Measurements from ENCODE around the gene CFAP298.

Gene CFAP298

DNA sequence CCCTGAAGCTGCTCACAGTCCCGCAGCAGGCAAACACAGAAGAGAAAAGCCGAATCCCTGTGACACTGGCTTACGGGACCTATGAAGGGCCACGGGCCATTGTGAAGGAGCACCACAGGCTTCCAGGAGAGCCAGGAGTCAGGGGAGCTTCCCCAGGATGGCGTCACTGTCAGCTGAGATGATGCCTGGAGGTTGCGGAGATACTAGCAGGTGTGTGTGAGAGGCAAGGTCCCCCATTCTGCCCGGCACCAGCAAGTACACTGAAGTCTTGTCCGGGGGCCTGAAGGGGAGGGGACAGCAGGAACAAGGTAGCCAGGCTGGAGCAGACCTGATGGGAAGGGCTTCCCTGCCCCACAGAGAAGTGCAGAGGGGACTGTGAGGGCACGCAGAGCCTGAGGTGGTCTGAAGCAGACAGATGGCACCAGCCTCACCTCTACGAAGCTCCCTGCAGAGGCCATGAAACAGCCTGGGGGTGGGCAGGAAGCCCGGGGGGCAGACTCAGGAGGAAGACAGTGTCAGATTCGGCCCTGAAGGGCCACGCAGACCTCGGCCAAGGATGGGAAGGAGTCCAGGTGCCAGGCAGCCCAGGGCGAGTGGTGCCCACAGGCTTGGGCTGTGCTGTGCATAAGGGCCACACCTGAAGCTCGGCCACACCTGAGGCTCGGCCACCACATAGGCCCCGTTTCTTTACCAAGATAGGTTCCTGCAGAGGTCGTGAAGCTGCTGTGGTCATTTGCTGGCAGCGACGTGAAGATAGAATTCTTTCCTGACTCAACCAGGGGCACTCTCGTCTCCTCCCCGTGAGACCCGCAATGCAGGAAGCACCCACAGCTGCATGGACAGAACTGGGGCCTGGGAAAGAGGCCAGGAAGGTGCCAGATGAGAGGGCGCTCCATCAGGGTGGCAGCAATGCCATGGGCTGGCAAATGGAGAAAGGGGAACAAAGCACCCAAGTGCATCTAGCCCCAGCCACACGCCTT lies 36.9 kb downstream of the CFAP298 start:
- H3K4me3 ChIP-seq (ENCODE audit: low read length), result no peak overlapping the region
- TF ChIP-seq, protein P1, sequence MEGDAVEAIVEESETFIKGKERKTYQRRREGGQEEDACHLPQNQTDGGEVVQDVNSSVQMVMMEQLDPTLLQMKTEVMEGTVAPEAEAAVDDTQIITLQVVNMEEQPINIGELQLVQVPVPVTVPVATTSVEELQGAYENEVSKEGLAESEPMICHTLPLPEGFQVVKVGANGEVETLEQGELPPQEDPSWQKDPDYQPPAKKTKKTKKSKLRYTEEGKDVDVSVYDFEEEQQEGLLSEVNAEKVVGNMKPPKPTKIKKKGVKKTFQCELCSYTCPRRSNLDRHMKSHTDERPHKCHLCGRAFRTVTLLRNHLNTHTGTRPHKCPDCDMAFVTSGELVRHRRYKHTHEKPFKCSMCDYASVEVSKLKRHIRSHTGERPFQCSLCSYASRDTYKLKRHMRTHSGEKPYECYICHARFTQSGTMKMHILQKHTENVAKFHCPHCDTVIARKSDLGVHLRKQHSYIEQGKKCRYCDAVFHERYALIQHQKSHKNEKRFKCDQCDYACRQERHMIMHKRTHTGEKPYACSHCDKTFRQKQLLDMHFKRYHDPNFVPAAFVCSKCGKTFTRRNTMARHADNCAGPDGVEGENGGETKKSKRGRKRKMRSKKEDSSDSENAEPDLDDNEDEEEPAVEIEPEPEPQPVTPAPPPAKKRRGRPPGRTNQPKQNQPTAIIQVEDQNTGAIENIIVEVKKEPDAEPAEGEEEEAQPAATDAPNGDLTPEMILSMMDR (conservative IDR thresholded peaks at IDR 0.05; ENCODE audit: low read length), result no peak
- DNase-seq (ENCODE audit: low read depth), result no peak

DNA sequence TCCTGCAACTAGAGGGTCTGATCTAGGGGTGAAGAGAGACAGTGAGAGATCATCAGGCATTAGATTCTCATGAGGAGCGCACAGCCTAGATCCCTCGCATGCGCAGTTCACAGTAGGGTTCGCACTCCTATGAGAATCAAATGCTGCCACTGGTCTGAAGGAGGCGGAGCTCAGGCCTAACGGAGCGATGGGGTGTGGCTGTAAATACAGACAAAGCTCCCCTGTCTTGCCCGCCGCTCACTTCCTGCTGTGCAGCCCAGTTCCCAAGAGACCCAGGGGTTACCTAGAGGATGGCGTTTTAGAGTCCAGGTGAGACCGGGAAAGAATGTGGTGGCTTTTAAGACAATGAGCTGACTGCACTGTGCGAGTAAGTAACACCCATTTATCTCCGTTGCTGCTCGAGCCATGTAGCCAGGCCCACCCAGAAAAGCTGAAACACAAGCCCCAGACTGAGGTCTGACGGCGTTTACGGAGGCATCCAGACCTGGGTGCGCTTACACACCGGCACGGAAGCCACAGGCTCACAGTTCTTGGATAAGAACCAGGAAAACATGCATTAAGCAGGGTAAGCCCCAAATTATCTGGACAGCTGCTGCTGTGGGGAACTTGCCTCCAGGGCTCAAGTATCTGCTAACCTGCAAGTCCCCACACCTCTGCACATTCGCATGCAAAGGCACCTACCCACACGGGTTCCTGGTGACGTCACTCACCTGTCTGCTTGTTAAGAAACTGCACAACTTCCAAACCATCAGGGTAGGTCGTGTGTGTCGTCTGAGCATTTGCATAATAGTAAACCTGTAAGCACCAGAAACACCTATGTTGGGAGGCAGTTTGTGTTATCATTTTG lies 39.4 kb downstream of the CFAP298 start:
- DNase-seq (ENCODE audit: low read depth), result no peak
- TF ChIP-seq, protein P1 (conservative IDR thresholded peaks at IDR 0.05; ENCODE audit: low read length), result no peak
- H3K4me3 ChIP-seq (ENCODE audit: low read length), result no peak overlapping the region

DNA sequence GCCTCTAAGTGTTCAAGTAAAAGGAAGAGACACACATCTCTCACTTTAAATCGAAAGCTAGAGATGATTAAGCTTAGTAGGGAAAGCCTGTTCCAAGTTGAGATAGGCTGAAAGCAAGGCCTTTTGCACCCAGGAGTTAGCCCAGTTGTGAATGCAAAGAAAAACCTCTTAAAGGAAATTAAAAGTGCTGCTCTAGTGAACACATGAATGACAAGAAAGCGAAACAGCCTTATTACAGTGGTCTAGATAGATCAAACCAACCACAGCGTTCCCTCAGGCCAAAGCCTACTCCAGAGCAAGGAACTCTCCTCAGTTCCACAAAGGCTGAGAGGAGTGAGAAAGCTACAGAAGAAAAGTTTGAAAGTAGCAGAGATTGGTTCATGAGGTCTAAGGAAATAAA lies 41.7 kb downstream of the CFAP298 start:
- no peak for DNase-seq (ENCODE audit: low read depth)
- H3K4me3 ChIP-seq (ENCODE audit: low read length), result no peak overlapping the region
- TF ChIP-seq, protein P1 (conservative IDR thresholded peaks at IDR 0.05; ENCODE audit: low read length), result no peak

DNA sequence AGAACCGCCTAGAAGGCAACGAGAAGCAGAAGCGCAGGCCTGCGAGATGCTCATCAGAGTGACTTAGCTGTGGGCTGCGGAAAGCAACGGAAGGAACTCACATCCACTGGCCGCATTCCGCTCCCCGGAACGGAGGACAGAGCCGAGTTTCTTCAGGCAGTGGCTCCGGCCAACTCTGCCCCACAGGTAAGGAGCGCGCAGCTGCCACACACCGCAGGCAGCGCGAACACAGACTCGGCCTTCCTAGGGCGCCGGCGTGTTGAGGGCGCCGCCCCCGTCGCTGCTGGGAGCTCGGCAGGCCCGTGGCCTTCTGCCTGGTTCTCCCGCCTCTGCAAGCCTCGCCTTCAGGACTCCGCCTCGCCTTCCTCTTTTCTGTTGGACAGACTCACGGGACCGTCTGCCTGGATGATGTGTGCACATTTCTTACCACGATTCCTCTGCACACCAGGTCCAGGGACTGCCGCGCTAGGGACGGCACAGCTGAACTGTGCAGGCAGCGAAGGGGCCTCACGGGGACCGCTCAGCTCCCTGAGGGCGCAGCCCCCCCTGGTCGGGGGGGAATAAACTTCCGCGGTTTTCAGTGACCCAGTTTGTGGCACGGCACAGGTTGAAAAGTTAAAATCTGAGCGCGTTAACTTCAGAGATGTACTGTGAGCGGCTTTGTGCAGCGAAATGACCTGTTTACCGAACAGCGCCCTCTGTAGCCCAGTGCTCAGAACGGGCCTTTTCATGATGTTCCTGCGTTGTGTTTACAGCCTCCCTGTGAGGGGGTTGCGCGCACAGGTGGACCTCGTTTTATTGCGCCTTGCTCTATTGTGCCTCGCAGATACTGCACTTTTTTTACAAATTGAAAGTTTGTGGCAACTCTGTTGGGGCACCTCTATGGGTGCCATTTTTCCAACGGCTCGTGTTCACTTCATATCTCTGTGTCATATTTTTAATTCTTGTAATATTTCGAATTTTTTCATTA lies 42.6 kb downstream of the CFAP298 start:
- TF ChIP-seq, protein P1 (conservative IDR thresholded peaks at IDR 0.05; ENCODE audit: low read length), result peak; percentile 88
- DNase-seq (ENCODE audit: low read depth), result peak; percentile 67

DNA sequence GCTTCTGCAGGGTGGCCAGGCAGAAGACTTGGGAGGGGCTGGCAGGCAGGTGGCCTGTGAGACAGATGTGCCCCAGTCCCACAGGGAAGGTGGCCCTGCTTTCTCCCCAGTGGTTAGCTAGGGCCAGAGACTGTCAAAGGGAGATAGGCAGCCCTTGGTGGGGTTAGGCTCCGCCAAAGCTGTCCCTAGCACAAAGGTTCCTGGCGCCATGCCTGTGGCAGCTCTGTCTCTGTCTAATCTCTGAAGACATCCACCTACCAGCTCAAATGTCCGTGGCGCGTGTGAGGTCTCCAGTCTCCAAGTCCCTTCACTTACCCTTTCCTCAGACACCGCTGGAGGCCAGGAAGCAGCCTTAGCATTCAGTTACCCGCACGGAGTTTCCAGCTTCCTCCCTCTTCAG lies 44.6 kb downstream of the CFAP298 start:
- no peak for DNase-seq (ENCODE audit: low read depth)
- H3K4me3 ChIP-seq (ENCODE audit: low read length), result no peak overlapping the region
- TF ChIP-seq, protein P1 (conservative IDR thresholded peaks at IDR 0.05; ENCODE audit: low read length), result no peak

More for the DNA sequence above, 42.6 kb downstream of the CFAP298 start:
- H3K4me3 ChIP-seq (ENCODE audit: low read length), result peak overlapping the region; percentile 70

DNA sequence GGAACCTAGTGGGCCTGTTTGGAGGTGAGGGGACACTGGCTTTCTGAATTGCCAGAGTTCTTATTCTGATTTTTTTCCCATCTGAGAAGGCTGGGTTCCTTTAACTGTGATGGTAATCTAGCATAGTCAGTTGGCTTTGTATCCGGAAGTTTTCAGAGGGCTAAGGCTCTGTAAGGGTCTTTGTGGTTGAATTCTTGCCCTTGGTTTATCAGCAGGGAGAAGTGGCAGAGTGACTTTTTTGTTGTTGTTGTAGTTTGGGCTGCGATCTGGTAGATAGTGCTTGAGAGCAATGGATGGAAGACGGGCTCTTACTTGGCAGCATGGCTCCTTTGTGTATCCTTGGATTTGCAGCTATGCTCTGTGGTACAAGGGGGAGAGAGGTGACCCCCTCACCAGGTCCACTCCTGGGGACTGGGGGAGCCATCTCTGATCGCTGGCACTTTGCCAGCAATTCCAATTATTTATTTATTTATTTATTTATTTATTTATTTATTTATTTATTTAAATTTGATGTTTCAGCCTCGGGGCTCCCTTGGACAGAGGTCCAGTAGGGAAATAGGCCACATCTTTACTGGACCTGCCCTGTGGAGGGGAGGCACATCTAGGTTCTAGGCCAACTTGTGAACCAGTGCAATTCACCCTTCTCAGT lies 45.3 kb downstream of the CFAP298 start:
- TF ChIP-seq, protein P1 (conservative IDR thresholded peaks at IDR 0.05; ENCODE audit: low read length), result no peak
- no peak overlapping the region for H3K4me3 ChIP-seq (ENCODE audit: low read length)
- DNase-seq (ENCODE audit: low read depth), result no peak

Data from AG10803 (cell line).